SK-N-SH treated with all-trans-retinoic acid at 6 μM for 48 hours (cell line): ENCODE results near the gene KCNMB1.
A peak's percentile ranks its signal among the peaks of the same experiment; 100 is the strongest.

Experiments used
- ATAC-seq: fragments of 200-7000 bp; cut with Tn5 transposase; 3 replicates; pipeline ENCODE4 v1.9.1; 2020; ENCODE audit warnings: mild to moderate bottlenecking, moderate library complexity
- ARNTL ChIP-seq: fragments of 450-650 bp; formaldehyde crosslinking; IDR thresholded peaks from 2 replicates; pipeline ENCODE4 v1.5.0; 2020; ENCODE audit warnings: low read depth, mild to moderate bottlenecking, moderate library complexity, borderline replicate concordance
- BACH2 ChIP-seq: fragments of 250-450 bp; sonication (Bioruptor Pico); IDR thresholded peaks from 2 replicates; pipeline ENCODE4 v1.9.0; 2021; ENCODE audit warnings: mild to moderate bottlenecking, borderline replicate concordance
- ESRRG ChIP-seq: fragments of 250-450 bp; sonication (Bioruptor Pico); IDR thresholded peaks from 2 replicates; pipeline ENCODE4 v1.6.1; 2021; ENCODE audit warnings: mild to moderate bottlenecking
- GLIS3 ChIP-seq: fragments of 250-450 bp; sonication (Bioruptor Pico); IDR thresholded peaks from 2 replicates; pipeline ENCODE4 v1.5.0; 2020; ENCODE audit warnings: mild to moderate bottlenecking, moderate library complexity
- ISL1 ChIP-seq: fragments of 250-450 bp; sonication (Bioruptor Pico); IDR thresholded peaks from 2 replicates; pipeline ENCODE4 v2.1.2; 2022; ENCODE audit warnings: mild to moderate bottlenecking, moderate library complexity
- OSR1 ChIP-seq: fragments of 250-450 bp; sonication (Bioruptor Pico); IDR thresholded peaks from 2 replicates; pipeline ENCODE4 v1.8.0; 2022; ENCODE audit warnings: moderate library complexity, mild to moderate bottlenecking, inconsistent platforms
- PPARA ChIP-seq: fragments of 250-450 bp; sonication (Bioruptor Pico); IDR thresholded peaks from 2 replicates; pipeline ENCODE4 v1.5.0; 2020; ENCODE audit warnings: mild to moderate bottlenecking, borderline replicate concordance
- RARB ChIP-seq: fragments of 250-450 bp; sonication (Bioruptor Pico); IDR thresholded peaks from 2 replicates; pipeline ENCODE4 v1.8.0; 2021; ENCODE audit warnings: mild to moderate bottlenecking, moderate library complexity
- SNAI2 ChIP-seq: fragments of 250-450 bp; sonication (Bioruptor Pico); IDR thresholded peaks from 2 replicates; pipeline ENCODE4 v1.5.0; 2020; ENCODE audit warnings: mild to moderate bottlenecking, moderate library complexity
- TCF4 ChIP-seq: fragments of 250-450 bp; sonication (Bioruptor Pico); IDR thresholded peaks from 2 replicates; pipeline ENCODE4 v1.8.0; 2021; ENCODE audit warnings: mild to moderate bottlenecking, moderate library complexity, borderline replicate concordance
- TOX ChIP-seq: fragments of 250-450 bp; sonication (Bioruptor Pico); IDR thresholded peaks from 2 replicates; pipeline ENCODE4 v1.8.0; 2021; ENCODE audit warnings: mild to moderate bottlenecking, moderate library complexity, borderline replicate concordance
- TSHZ2 ChIP-seq: fragments of 250-450 bp; sonication (Bioruptor Pico); IDR thresholded peaks from 2 replicates; pipeline ENCODE4 v1.5.0; 2020; ENCODE audit warnings: mild to moderate bottlenecking, moderate library complexity
- ZFP3 ChIP-seq: fragments of 250-450 bp; sonication (Bioruptor Pico); IDR thresholded peaks from 2 replicates; pipeline ENCODE4 v1.5.0; 2020; ENCODE audit warnings: mild to moderate bottlenecking, moderate library complexity
- ZNF565 ChIP-seq: fragments of 450-650 bp; formaldehyde crosslinking; conservative IDR thresholded peaks from 2 replicates; pipeline ENCODE4 v1.5.0; 2020; ENCODE audit warnings: low read depth, mild to moderate bottlenecking, moderate library complexity
- ZNF70 ChIP-seq: fragments of 450-650 bp; formaldehyde crosslinking; IDR thresholded peaks from 2 replicates; pipeline ENCODE4 v1.5.0; 2020; ENCODE audit warnings: mild to moderate bottlenecking, moderate library complexity
- TF ChIP-seq, protein P1 (sequence below): fragments of 250-450 bp; sonication (Bioruptor Pico); IDR thresholded peaks from 2 replicates; pipeline ENCODE4 v1.8.0; 2020; ENCODE audit warnings: mild to moderate bottlenecking, moderate library complexity, borderline replicate concordance
- TF ChIP-seq, protein P2 (sequence below): fragments of 250-450 bp; sonication (Bioruptor Pico); IDR thresholded peaks from 2 replicates; pipeline ENCODE4 v1.5.1; 2020; ENCODE audit warnings: low read depth, mild to moderate bottlenecking, moderate library complexity

KCNMB1 gene

DNA sequence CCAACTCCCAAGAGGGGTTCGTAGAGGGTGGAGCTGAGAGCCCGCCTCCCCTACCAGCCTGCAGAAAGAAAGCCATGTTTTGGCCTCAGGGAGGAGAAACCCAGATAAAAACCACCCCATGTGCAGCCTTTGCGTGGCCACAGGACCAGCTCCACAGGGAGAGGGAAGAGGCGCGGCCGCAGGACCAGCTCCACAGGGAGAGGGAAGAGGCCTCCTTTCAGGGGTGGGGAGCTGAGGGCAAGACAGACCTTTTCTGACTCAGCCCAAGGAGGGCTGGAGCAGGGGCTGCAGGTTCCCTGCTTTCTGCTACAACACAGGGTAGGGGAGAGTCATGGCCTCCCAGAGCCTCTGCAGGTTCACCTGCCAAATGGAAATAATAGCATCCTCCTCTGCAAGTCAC is 37.6 kb upstream of the KCNMB1 start:
- no peak for TF ChIP-seq ZNF70
- no peak for TF ChIP-seq ISL1 (CRISPR knock-in tag)
- TF ChIP-seq TOX (CRISPR knock-in tag) = no peak
- no peak for TF ChIP-seq PPARA (CRISPR knock-in tag)
- no peak for TF ChIP-seq GLIS3 (CRISPR knock-in tag)
- TF ChIP-seq, protein P1, sequence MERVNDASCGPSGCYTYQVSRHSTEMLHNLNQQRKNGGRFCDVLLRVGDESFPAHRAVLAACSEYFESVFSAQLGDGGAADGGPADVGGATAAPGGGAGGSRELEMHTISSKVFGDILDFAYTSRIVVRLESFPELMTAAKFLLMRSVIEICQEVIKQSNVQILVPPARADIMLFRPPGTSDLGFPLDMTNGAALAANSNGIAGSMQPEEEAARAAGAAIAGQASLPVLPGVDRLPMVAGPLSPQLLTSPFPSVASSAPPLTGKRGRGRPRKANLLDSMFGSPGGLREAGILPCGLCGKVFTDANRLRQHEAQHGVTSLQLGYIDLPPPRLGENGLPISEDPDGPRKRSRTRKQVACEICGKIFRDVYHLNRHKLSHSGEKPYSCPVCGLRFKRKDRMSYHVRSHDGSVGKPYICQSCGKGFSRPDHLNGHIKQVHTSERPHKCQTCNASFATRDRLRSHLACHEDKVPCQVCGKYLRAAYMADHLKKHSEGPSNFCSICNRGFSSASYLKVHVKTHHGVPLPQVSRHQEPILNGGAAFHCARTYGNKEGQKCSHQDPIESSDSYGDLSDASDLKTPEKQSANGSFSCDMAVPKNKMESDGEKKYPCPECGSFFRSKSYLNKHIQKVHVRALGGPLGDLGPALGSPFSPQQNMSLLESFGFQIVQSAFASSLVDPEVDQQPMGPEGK = no peak
- TF ChIP-seq, protein P2, sequence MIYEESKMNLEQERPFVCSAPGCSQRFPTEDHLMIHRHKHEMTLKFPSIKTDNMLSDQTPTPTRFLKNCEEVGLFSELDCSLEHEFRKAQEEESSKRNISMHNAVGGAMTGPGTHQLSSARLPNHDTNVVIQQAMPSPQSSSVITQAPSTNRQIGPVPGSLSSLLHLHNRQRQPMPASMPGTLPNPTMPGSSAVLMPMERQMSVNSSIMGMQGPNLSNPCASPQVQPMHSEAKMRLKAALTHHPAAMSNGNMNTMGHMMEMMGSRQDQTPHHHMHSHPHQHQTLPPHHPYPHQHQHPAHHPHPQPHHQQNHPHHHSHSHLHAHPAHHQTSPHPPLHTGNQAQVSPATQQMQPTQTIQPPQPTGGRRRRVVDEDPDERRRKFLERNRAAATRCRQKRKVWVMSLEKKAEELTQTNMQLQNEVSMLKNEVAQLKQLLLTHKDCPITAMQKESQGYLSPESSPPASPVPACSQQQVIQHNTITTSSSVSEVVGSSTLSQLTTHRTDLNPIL (CRISPR knock-in tag) = no peak
- no peak for TF ChIP-seq ZNF565 (CRISPR knock-in tag)
- no peak for TF ChIP-seq TCF4 (CRISPR knock-in tag)
- no peak for TF ChIP-seq ESRRG (CRISPR knock-in tag)
- ATAC-seq = no peak

DNA sequence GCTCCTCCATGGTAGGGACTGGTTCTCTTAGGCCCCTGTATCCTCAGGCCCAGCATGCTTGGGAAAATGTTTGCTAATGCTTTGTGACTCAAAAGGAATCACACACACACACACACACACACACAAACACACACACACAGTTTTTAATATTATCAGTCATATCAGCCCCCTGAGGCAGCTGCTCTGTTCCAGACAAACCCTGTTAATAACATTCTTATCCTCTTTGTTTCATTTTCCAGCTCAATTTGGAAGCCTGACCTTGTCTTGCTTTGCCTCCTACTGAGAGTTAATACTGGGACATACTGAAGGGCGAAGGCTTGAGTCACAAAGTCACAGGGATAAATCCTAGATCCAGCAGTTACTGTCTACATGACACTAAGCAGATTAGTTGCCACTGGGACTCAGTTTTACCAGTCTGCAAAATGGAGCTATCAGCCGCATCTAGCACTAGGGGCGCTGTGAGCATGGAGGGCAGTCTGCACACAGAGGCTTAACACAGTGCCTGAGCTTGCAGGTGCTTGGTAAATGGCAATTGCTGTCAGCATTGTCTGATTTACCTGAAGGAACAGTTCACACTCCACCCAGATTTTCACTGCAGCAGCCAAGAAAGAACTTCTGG is 37.1 kb upstream of the KCNMB1 start:
- TF ChIP-seq TCF4 (CRISPR knock-in tag) (peak; percentile 47; the same call in 1 of the 2 replicates), RARB (no peak), TOX (CRISPR knock-in tag) (no peak)
- no peak for ATAC-seq

- no peak for ATAC-seq
- TF ChIP-seq SNAI2 (no peak), PPARA (CRISPR knock-in tag) (no peak), ARNTL (no peak), RARB (no peak), ZFP3 (no peak), ISL1 (CRISPR knock-in tag) (no peak), TCF4 (CRISPR knock-in tag) (no peak)
- TF ChIP-seq, protein P2 (CRISPR knock-in tag) = no peak
- TF ChIP-seq, protein P1 = no peak
These were observed 36.6 kb upstream of the KCNMB1 start for GRCh38 chr5:170425731-170426130.

DNA sequence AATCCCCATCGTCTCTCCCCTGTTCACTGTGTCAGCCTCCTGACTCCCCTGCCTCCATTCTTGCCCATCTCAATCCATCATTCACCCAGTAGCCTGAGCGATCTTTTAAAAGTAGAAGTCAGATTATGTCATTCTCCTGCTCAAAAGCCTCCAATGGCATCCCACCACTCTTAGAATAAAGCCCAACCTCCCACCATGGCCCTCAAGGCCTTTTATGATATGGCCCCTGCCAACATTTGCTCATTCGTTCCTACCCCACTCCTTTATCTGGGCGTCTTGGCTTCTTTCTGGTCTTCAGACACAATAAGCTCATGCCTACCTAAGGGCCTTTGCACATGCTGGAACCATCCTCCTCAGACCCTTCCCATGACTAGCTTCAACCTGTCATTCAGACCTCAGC is 35.5 kb upstream of the KCNMB1 start:
- TF ChIP-seq ZNF70 (peak; percentile 90), GLIS3 (CRISPR knock-in tag) (no peak)
- no peak for ATAC-seq

- TF ChIP-seq RARB (no peak), TSHZ2 (CRISPR knock-in tag) (no peak), PPARA (CRISPR knock-in tag) (no peak), ARNTL (no peak), ZNF70 (no peak), BACH2 (no peak), OSR1 (CRISPR knock-in tag) (no peak)
- TF ChIP-seq, protein P1 = no peak
- TF ChIP-seq, protein P2 (CRISPR knock-in tag) = no peak
- ATAC-seq = no peak
These were observed 34.5 kb upstream of the KCNMB1 start for GRCh38 chr5:170423692-170424091.
